WI38 (cell line): Measurements from ENCODE around the gene COP1.
"Not testable (repeated sequence)": the region's sequence is repeated elsewhere in the genome, so short reads cannot be mapped to it uniquely, and the experiment has no call there.

Source experiments
- H3K4me3 ChIP-seq: 2 replicates; pipeline ENCODE4 v1.5.1; 2011; ENCODE audit warnings: low read depth, mild to moderate bottlenecking, control low read depth, low read length
- TF ChIP-seq, protein P1 (sequence below): IDR thresholded peaks from 2 replicates; pipeline ENCODE4 v1.5.1; 2012; ENCODE audit warnings: low read depth, mild to moderate bottlenecking, control low read depth, low read length

COP1 gene

DNA sequence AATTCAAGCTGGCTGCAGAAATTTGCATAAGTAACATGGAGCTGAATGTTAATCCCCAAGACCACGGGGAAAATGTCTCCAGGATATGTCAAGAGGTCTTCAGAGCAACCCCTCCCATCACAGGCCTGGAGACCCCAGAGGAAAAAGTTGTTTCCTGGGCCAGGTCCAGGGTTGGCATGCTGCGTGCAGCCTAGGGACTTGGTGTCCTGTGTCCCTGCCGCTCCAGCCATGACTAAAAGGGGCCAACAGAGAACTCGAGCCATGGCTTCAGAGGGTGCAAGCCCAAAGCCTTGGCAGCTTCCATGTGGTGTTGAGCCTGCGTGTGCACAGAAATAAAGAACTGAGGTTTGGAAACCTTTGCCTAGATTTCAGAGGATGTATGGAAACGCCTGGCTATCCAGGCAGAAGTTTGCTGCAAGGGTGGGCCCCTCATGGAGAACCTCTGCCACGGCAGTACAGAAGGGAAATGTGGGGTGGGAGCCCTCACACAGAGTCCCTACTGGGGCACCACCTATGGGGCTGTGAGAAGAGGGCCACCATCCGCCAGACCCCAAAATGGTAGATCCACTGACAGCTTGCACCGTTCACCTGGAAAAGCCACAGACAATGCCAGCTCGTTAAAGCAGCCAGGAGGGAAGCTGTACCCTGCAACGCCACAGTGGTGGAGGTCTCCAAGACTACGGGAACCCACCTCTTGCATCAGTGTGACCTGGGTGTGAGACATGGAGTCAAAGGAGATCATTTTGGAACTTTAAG, 222.9 kb downstream of the COP1 start:
- H3K4me3 ChIP-seq, result no peak overlapping the region
- TF ChIP-seq, protein P1, sequence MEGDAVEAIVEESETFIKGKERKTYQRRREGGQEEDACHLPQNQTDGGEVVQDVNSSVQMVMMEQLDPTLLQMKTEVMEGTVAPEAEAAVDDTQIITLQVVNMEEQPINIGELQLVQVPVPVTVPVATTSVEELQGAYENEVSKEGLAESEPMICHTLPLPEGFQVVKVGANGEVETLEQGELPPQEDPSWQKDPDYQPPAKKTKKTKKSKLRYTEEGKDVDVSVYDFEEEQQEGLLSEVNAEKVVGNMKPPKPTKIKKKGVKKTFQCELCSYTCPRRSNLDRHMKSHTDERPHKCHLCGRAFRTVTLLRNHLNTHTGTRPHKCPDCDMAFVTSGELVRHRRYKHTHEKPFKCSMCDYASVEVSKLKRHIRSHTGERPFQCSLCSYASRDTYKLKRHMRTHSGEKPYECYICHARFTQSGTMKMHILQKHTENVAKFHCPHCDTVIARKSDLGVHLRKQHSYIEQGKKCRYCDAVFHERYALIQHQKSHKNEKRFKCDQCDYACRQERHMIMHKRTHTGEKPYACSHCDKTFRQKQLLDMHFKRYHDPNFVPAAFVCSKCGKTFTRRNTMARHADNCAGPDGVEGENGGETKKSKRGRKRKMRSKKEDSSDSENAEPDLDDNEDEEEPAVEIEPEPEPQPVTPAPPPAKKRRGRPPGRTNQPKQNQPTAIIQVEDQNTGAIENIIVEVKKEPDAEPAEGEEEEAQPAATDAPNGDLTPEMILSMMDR, result no peak

DNA sequence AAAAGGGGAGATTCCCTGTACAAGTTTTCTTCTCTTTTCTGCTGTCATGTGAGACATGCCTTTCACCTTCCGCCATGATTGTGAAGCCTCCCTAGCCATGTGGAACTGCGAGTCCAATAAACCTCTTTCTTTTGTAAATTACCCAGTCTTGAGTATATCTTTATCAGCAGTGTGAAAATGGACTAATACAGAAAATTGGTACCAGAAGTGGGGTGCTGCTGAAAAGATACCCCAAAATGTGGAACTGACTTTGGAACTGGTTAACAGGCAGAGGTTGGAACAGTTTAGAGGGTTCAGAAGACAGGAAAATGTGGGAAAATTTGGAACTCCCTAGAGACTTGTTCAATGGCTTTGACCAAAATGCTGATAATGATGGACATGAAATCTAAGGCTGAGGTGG, 223.7 kb downstream of the COP1 start:
- H3K4me3 ChIP-seq, result not testable (repeated sequence)

DNA sequence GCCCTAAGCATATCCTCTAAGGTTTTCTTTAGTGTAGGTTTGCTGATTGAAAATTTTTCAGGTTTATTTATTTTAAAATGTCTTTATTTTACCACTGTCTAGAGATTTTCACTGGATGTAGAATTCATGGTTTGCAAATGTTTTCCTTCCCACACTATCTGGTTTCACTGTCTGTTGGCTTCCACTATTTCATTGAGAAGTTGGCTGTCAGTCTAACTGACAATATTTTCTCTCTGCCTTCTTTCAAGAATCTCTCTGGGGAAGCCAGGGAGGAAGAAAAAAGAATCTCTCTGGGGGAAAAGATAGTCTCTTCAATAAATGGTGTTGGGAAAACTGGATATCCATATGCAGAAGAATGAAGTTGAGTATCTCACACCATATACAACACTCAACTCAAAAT, 226.0 kb downstream of the COP1 start:
- H3K4me3 ChIP-seq, result no peak overlapping the region
- TF ChIP-seq, protein P1, result no peak

DNA sequence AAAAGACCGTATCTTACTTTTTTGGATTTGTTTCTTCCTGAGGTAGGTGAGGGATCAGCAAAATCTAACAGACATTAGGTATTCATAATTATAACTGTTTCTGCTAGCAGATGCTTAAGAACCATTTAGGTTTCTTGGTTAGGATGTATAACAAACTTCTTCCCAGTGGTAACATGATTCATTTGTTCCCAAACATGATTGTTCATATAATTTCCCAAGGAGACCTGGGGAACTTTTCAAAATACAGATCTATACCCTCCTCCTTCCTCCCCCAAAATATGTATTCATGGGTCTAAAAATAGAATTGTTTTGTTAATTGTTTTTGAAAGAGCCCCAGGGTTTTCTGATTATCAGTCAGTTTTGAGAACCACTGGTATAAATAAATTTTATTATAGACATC, 228.2 kb downstream of the COP1 start:
- TF ChIP-seq, protein P1, result no peak
- no peak overlapping the region for H3K4me3 ChIP-seq

DNA sequence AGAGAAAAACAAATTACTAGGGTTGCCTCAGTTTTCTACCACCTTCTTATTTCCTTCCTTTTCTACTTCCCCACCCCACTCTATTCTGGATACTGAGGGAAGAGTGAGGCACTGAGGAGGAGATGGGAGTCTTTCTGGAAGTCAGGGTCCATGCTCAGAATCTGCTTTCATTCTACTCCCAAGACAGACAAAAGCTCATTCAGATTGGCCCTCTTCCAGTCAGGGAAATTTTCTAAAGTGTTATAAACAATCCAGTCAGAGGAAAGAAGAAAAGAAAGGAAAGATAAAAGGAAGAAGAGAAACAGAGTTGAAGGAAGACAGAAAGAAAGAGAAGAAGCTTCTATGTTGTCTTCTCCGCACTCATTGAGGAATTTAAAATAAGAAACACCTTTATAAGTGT, 228.6 kb downstream of the COP1 start:
- no peak overlapping the region for H3K4me3 ChIP-seq
- TF ChIP-seq, protein P1, result no peak

DNA sequence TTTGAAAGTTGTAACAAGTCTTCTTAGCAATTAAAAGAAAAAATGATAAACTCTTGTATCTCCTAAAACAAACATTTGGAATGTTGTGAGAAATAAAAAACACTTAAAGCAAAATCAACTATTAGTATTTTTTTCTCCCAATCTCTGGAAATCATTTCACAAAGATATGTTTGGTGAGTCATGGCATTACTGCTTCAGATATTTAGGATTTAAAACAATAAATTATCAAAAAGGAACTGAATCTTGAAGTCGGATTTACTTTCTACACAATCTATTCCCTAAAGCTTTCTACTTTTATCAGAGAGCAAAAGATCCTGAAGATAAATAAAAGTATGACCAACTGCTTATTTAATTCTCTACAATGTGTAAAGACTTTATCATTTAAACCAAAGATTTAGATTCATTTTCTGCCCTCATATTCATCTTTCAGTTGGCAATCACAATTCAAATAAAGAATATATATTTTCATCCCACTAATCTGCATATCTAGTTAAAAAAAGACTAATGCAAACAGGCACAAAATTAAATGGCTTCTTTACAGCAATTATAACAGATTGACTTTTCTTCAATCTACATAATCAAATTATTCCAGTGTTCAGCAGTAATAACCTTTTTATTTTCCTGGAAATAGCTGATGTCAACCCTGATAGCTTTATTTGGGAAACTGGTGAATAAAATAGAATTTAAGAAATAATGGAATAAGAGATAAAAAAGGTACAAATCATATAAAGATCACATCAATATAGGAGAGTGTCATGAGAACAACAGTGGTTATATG, 230.0 kb downstream of the COP1 start:
- TF ChIP-seq, protein P1, result no peak
- H3K4me3 ChIP-seq, result no peak overlapping the region

DNA sequence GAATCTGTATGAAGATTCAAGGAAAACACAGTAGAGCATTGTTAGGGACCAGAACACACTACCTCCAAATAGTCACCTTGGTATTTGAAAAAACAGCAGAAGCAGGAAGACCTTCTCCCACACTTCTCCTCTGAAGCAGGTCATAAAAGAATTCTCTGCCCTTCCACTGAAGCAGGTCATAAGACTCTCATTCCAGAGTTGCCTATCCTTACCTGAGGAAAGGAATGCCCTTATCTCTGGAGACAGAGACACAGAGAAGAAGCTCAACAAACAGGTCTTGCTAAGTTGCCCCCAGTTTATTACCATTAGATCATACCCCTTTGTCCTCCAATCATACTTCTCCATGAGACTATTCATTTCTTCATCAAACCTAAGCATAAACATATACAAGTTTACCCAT, 237.9 kb downstream of the COP1 start:
- TF ChIP-seq, protein P1, result no peak
- no peak overlapping the region for H3K4me3 ChIP-seq
